Endothelial cell (in vitro differentiated cells): ENCODE measurements around the gene IL12RB2. TPM values are rescaled to one million over a fixed set of nuclear protein-coding genes. Genes with fewer than 3 reads are reported as not detected.

Source experiments
- DNase-seq: peaks from one replicate; pipeline ENCODE4 v3.0.0; 2021; ENCODE audit warnings: low spot score
- H3K27ac Mint-ChIP-seq: one replicate; pipeline ENCODE4 v1.8.0; 2021; ENCODE audit warnings: mixed read lengths, inconsistent platforms; ENCODE audit not compliant: unreplicated experiment
- H3K27me3 Mint-ChIP-seq: one replicate; pipeline ENCODE4 v1.8.0; 2021; ENCODE audit warnings: mild to moderate bottlenecking, moderate library complexity, mixed read lengths, inconsistent platforms; ENCODE audit not compliant: unreplicated experiment
- H3K36me3 Mint-ChIP-seq: one replicate; pipeline ENCODE4 v1.8.0; 2021; ENCODE audit warnings: mild to moderate bottlenecking, low read depth, mixed read lengths, inconsistent platforms; ENCODE audit not compliant: unreplicated experiment
- H3K4me1 Mint-ChIP-seq: one replicate; pipeline ENCODE4 v1.8.0; 2021; ENCODE audit warnings: mild to moderate bottlenecking, mixed read lengths, inconsistent platforms; ENCODE audit not compliant: unreplicated experiment
- H3K4me3 Mint-ChIP-seq: one replicate; pipeline ENCODE4 v1.8.0; 2021; ENCODE audit warnings: mild to moderate bottlenecking, mixed read lengths, inconsistent platforms; ENCODE audit not compliant: unreplicated experiment
- H3K9me3 Mint-ChIP-seq: one replicate; pipeline ENCODE4 v1.8.0; 2021; ENCODE audit warnings: mixed read lengths, inconsistent platforms; ENCODE audit not compliant: unreplicated experiment
- CTCF ChIP-seq: fragments of 200-600 bp; sonication (generic); IDR thresholded peaks from one replicate; pipeline ENCODE4 v1.5.0; 2021; ENCODE audit warnings: antibody characterized with exemption; ENCODE audit not compliant: unreplicated experiment
- total RNA-seq: library from RNA; stranded (reverse); fragmentation: NEBNext Ultra II Directional; extraction: Animal tissue kit (Norgen Biotek cat#: 25700); gene quantifications from one replicate; pipeline ENCODE4 v1.2.1, GENCODE V29; 2021; ENCODE audit not compliant: unreplicated experiment

The IL12RB2 gene
- total RNA-seq, 1 donor from 2014 or later = 0.36 TPM

- Mint-ChIP-seq H3K4me3 (no peak overlapping the region), H3K27ac (no peak overlapping the region), H3K9me3 (no peaks in the 10 kb centered on the region), H3K27me3 (peaks cover 1% of the 10 kb centered on the region), H3K4me1 (no peaks in the 10 kb centered on the region), H3K36me3 (no peaks in the 10 kb centered on the region)
- DNase-seq = no peak
- TF ChIP-seq CTCF = no peak
Observed at GRCh38 chr1:67298762-67299161, 8.9 kb upstream of the IL12RB2 start.

GRCh38 chr1:67299296-67299695 lies 8.4 kb upstream of the IL12RB2 start:
- no peak overlapping the region for H3K4me3 Mint-ChIP-seq
- H3K36me3 Mint-ChIP-seq = no peaks in the 10 kb centered on the region
- H3K27me3 Mint-ChIP-seq = peaks cover 1% of the 10 kb centered on the region
- no peaks in the 10 kb centered on the region for H3K9me3 Mint-ChIP-seq
- no peak for TF ChIP-seq CTCF
- no peak for DNase-seq
- no peaks in the 10 kb centered on the region for H3K4me1 Mint-ChIP-seq
- no peak overlapping the region for H3K27ac Mint-ChIP-seq

- peaks cover 1% of the 10 kb centered on the region for H3K27me3 Mint-ChIP-seq
- H3K4me3 Mint-ChIP-seq = no peak overlapping the region
- DNase-seq = no peak
- no peaks in the 10 kb centered on the region for H3K9me3 Mint-ChIP-seq
- no peak for TF ChIP-seq CTCF
- H3K4me1 Mint-ChIP-seq = no peaks in the 10 kb centered on the region
- H3K27ac Mint-ChIP-seq = no peak overlapping the region
- no peaks in the 10 kb centered on the region for H3K36me3 Mint-ChIP-seq
Observed at GRCh38 chr1:67300561-67300960, 7.1 kb upstream of the IL12RB2 start.

- Mint-ChIP-seq H3K4me3 (no peak overlapping the region), H3K36me3 (no peaks in the 10 kb centered on the region), H3K27ac (no peak overlapping the region), H3K9me3 (no peaks in the 10 kb centered on the region), H3K4me1 (no peaks in the 10 kb centered on the region), H3K27me3 (peaks cover 4% of the 10 kb centered on the region)
- no peak for TF ChIP-seq CTCF
- DNase-seq = no peak
Observed at GRCh38 chr1:67304023-67304422, 3.6 kb upstream of the IL12RB2 start.

GRCh38 chr1:67306547-67306946 lies 1.1 kb upstream of the IL12RB2 start:
- Mint-ChIP-seq H3K4me1 (no peaks in the 10 kb centered on the region), H3K36me3 (no peaks in the 10 kb centered on the region), H3K4me3 (no peak overlapping the region), H3K27ac (no peak overlapping the region), H3K9me3 (no peaks in the 10 kb centered on the region), H3K27me3 (peaks cover 4% of the 10 kb centered on the region)
- no peak for TF ChIP-seq CTCF
- no peak for DNase-seq
